ENCODE data around the gene MDFIC2.

Gene MDFIC2

DNA sequence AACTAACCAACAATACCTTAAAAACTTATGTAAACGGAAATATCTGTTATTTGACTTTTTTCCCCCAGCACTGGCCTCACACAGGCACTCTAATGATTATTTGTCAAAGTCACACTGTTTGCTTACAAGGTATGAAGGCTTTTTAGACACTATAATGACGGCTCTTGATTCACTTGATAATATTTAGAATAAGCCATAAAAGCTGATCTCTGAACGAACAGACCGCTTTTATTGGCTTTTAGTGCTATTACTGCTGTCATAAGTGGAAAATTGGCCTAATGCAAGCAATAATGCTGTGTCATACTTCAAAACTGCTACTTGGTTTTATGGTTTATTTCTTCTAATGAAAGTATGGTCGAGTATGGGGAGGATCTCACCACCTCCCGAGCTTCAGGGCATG is 35.1 kb downstream of the MDFIC2 start:
- Histone ChIP-seq H2AFZ (ENCODE audit: low read length) (no peak overlapping the region), H3K9me3 (ENCODE audit: insufficient read depth, low read depth, low read length) (no peaks in the 10 kb centered on the region), H3K27me3 (ENCODE audit: insufficient read depth, low read length, poor library complexity, severe bottlenecking) (no peaks in the 10 kb centered on the region), H3K79me2 (ENCODE audit: insufficient read depth, low read length) (no peaks in the 10 kb centered on the region), H3K9me2 (replicated peaks; ENCODE audit: low read depth, low read length) (no peaks in the 10 kb centered on the region), H4K20me1 (ENCODE audit: insufficient read depth, low read length, poor library complexity, severe bottlenecking) (no peaks in the 10 kb centered on the region), H3F3A (ENCODE audit: low read depth) (no peaks in the 10 kb centered on the region), H3K9ac (ENCODE audit: low read depth, low read length, poor library complexity, severe bottlenecking) (no peak overlapping the region), H3K36me3 (ENCODE audit: insufficient read depth, low read length) (no peaks in the 10 kb centered on the region), H3K4me1 (ENCODE audit: insufficient read depth, low read length, poor library complexity, severe bottlenecking) (no peaks in the 10 kb centered on the region), H3K4me2 (ENCODE audit: low read depth, low read length, poor library complexity, severe bottlenecking) (no peak overlapping the region), H3K4me3 (ENCODE audit: low read length, poor library complexity, severe bottlenecking) (no peak overlapping the region)
- TF ChIP-seq, protein P1, sequence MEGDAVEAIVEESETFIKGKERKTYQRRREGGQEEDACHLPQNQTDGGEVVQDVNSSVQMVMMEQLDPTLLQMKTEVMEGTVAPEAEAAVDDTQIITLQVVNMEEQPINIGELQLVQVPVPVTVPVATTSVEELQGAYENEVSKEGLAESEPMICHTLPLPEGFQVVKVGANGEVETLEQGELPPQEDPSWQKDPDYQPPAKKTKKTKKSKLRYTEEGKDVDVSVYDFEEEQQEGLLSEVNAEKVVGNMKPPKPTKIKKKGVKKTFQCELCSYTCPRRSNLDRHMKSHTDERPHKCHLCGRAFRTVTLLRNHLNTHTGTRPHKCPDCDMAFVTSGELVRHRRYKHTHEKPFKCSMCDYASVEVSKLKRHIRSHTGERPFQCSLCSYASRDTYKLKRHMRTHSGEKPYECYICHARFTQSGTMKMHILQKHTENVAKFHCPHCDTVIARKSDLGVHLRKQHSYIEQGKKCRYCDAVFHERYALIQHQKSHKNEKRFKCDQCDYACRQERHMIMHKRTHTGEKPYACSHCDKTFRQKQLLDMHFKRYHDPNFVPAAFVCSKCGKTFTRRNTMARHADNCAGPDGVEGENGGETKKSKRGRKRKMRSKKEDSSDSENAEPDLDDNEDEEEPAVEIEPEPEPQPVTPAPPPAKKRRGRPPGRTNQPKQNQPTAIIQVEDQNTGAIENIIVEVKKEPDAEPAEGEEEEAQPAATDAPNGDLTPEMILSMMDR (conservative IDR thresholded peaks at IDR 0.05; ENCODE audit: low read length), result no peak
- TF ChIP-seq EZH2phosphoT487 (IDR thresholded peaks at IDR 0.05; ENCODE audit: borderline replicate concordance), result no peak

- no peaks in the 10 kb centered on the region for H3K4me1 ChIP-seq (ENCODE audit: insufficient read depth, low read length, poor library complexity, severe bottlenecking)
- no peaks in the 10 kb centered on the region for H3K27me3 ChIP-seq (ENCODE audit: insufficient read depth, low read length, poor library complexity, severe bottlenecking)
- no peak overlapping the region for H3K4me2 ChIP-seq (ENCODE audit: low read depth, low read length, poor library complexity, severe bottlenecking)
- no peaks in the 10 kb centered on the region for H4K20me1 ChIP-seq (ENCODE audit: insufficient read depth, low read length, poor library complexity, severe bottlenecking)
- TF ChIP-seq, protein P1 (conservative IDR thresholded peaks at IDR 0.05; ENCODE audit: low read length), result no peak
- no peak for TF ChIP-seq EZH2phosphoT487 (IDR thresholded peaks at IDR 0.05; ENCODE audit: borderline replicate concordance)
- no peak overlapping the region for H2AFZ ChIP-seq (ENCODE audit: low read length)
- no peaks in the 10 kb centered on the region for H3F3A ChIP-seq (ENCODE audit: low read depth)
- H3K79me2 ChIP-seq (ENCODE audit: insufficient read depth, low read length), result no peaks in the 10 kb centered on the region
- no peaks in the 10 kb centered on the region for H3K9me3 ChIP-seq (ENCODE audit: insufficient read depth, low read depth, low read length)
- no peaks in the 10 kb centered on the region for H3K36me3 ChIP-seq (ENCODE audit: insufficient read depth, low read length)
- H3K4me3 ChIP-seq (ENCODE audit: low read length, poor library complexity, severe bottlenecking), result no peak overlapping the region
- no peak overlapping the region for H3K9ac ChIP-seq (ENCODE audit: low read depth, low read length, poor library complexity, severe bottlenecking)
- H3K9me2 ChIP-seq (replicated peaks; ENCODE audit: low read depth, low read length), result no peaks in the 10 kb centered on the region
These were observed 35.5 kb downstream of the MDFIC2 start for GRCh38 chr3:70276901-70277300.

GRCh38 chr3:70273492-70273891 is 38.9 kb downstream of the MDFIC2 start:
- TF ChIP-seq EZH2phosphoT487 (IDR thresholded peaks at IDR 0.05; ENCODE audit: borderline replicate concordance), result no peak
- TF ChIP-seq, protein P1 (conservative IDR thresholded peaks at IDR 0.05; ENCODE audit: low read length), result no peak
- H3K4me1 ChIP-seq (ENCODE audit: insufficient read depth, low read length, poor library complexity, severe bottlenecking), result no peaks in the 10 kb centered on the region
- no peaks in the 10 kb centered on the region for H3K9me3 ChIP-seq (ENCODE audit: insufficient read depth, low read depth, low read length)
- no peaks in the 10 kb centered on the region for H3K9me2 ChIP-seq (replicated peaks; ENCODE audit: low read depth, low read length)
- H3K4me2 ChIP-seq (ENCODE audit: low read depth, low read length, poor library complexity, severe bottlenecking), result no peak overlapping the region
- no peak overlapping the region for H2AFZ ChIP-seq (ENCODE audit: low read length)
- H4K20me1 ChIP-seq (ENCODE audit: insufficient read depth, low read length, poor library complexity, severe bottlenecking), result no peaks in the 10 kb centered on the region
- no peak overlapping the region for H3K9ac ChIP-seq (ENCODE audit: low read depth, low read length, poor library complexity, severe bottlenecking)
- H3F3A ChIP-seq (ENCODE audit: low read depth), result no peaks in the 10 kb centered on the region
- no peak overlapping the region for H3K4me3 ChIP-seq (ENCODE audit: low read length, poor library complexity, severe bottlenecking)
- no peaks in the 10 kb centered on the region for H3K79me2 ChIP-seq (ENCODE audit: insufficient read depth, low read length)
- H3K27me3 ChIP-seq (ENCODE audit: insufficient read depth, low read length, poor library complexity, severe bottlenecking), result no peaks in the 10 kb centered on the region
- no peaks in the 10 kb centered on the region for H3K36me3 ChIP-seq (ENCODE audit: insufficient read depth, low read length)
